LNCaP clone FGC (cell line): Measurements from ENCODE around the gene AOPEP.

Experiments used
- DNase-seq: peaks from one replicate; pipeline ENCODE4 v3.0.0-alpha.2; 2011; ENCODE audit warnings: low read depth
- H3K4me3 ChIP-seq: 2 replicates; pipeline ENCODE4 v1.5.1; 2011; ENCODE audit warnings: mild to moderate bottlenecking, low read depth, low read length, control low read depth
- CTCF ChIP-seq: IDR thresholded peaks from 2 replicates; pipeline ENCODE4 v1.5.1; 2012; ENCODE audit warnings: mild to moderate bottlenecking; ENCODE audit not compliant: control insufficient read depth, insufficient read depth; ENCODE audit errors: extremely low read depth

The AOPEP gene

GRCh38 chr9:95029288-95029687, 302.8 kb downstream of the AOPEP start:
- TF ChIP-seq CTCF: no peak
- no peak overlapping the region for H3K4me3 ChIP-seq
- no peak for DNase-seq

GRCh38 chr9:95029720-95030119, 303.2 kb downstream of the AOPEP start:
- no peak for DNase-seq
- H3K4me3 ChIP-seq: no peak overlapping the region
- no peak for TF ChIP-seq CTCF

DNA sequence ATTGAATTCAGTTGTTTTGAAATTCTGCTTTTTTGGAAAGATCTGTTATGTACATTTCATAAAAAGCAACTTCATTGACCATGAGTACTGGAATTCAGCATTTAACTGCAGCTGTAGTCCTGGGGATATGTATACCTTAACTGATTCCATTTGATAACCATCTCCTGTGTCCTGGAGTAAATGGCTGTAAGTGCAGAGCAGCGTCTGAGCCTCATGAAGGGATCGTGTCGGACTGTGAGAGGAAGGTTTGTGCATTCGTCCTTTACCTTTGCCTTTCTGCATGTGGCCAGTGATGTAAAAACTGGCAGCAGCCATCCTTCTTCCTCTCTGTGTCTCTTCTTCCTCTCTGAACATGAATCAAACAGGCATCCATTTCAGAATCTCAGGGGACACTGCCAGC, 303.8 kb downstream of the AOPEP start:
- H3K4me3 ChIP-seq: no peak overlapping the region
- TF ChIP-seq CTCF: no peak
- no peak for DNase-seq

- no peak for TF ChIP-seq CTCF
- H3K4me3 ChIP-seq: no peak overlapping the region
- DNase-seq: no peak
Measured at GRCh38 chr9:95030920-95031642, 304.6 kb downstream of the AOPEP start.

- TF ChIP-seq CTCF: no peak
- no peak overlapping the region for H3K4me3 ChIP-seq
- no peak for DNase-seq
Measured at GRCh38 chr9:95031711-95032461, 305.4 kb downstream of the AOPEP start.

DNA sequence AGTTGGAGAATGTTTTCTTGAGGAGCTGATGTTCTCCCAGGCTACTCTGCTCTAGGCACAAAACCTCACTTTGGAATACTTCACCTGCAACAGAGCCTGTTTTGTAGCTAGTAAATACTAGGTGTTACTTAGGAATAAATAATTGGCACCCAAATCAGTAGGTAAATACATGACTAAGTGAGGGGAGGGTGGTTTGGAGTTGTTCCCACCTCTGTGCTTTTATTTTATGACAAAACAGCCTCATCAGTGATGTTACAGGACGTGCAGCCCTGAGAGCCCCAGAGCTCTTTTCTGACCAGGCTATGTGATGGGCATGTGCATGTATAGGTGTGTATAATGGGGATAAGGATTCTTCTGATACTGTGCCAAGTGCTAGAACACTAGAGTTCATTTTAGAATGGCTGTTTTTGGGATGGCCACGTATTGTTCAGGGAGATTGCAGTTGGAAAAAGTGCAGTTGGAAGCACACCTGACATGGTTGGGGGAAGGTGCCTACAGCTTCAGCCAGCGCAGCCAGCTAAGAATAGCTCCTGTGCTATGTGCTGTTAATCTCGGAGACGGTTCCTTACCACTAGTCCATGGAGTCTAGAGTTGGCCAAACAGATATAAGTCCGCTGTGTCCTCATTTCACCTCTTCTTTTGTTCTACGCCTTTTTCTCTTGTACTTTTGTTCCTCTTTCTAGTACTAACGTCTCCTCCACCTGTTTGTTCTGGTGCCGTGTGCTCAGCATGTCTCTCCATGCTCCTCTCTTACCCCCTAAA, 306.3 kb downstream of the AOPEP start:
- TF ChIP-seq CTCF: no peak
- no peak for DNase-seq
- no peak overlapping the region for H3K4me3 ChIP-seq
